Ovary (tissue), 9 donors: ENCODE data around the gene C1orf21. TPM values are rescaled to one million over a fixed set of nuclear protein-coding genes. Genes with fewer than 3 reads are reported as not detected.

ENCODE experiments used
- DNase-seq, 5 donors: peaks; one replicate each; pipeline ENCODE4 v3.0.0-alpha.2; 2019 to 2020
- H3K27ac ChIP-seq, 2 donors: fragments of 200-600 bp; one replicate each; pipeline versions ENCODE4 v1.5.1 to v1.8.0; 2019 to 2022
- H3K27me3 ChIP-seq: fragments of 200-600 bp; one replicate; pipeline ENCODE4 v1.8.0; 2022
- H3K36me3 ChIP-seq: fragments of 200-600 bp; sonication (generic); one replicate; pipeline ENCODE4 v1.5.1; 2019
- H3K4me1 ChIP-seq: one replicate; pipeline ENCODE4 v1.8.1; 2013; ENCODE audit warnings: mild to moderate bottlenecking, moderate library complexity; ENCODE audit not compliant: insufficient read depth
- H3K4me3 ChIP-seq: fragments of 200-600 bp; sonication (generic); one replicate; pipeline ENCODE4 v1.5.1; 2017
- H3K9me3 ChIP-seq, 2 donors: fragments of 200-600 bp in 1 of 2; sonication (generic) in 1 of 2; one replicate each; pipeline versions ENCODE4 v1.5.1 to v1.8.1; 2013 to 2019; ENCODE audit warnings: mild to moderate bottlenecking in 1 of 2, moderate library complexity in 1 of 2
- EP300 ChIP-seq: sonication (generic); formaldehyde crosslinking; IDR thresholded peaks from one replicate; pipeline ENCODE4 v1.6.1; 2017; ENCODE audit warnings: antibody characterized with exemption
- POLR2A ChIP-seq: fragments of 450-650 bp; IDR thresholded peaks from one replicate; pipeline ENCODE4 v1.6.1; 2017; ENCODE audit warnings: antibody characterized with exemption, mild to moderate bottlenecking, moderate library complexity
- WGBS, 3 donors: extraction: QIAGEN DNeasy Blood & Tissue Kit in 1 of 3; methylation state at CpG; one replicate each; pipeline versions ENCODE4 v1.1.5 to v1.1.7; 2013 to 2017; 5-methylcytosine and 5-hydroxymethylcytosine counted together
- intact Hi-C, 4 donors: fragments of 100-400 bp; cut with DNase I; formaldehyde crosslinking; loops; one replicate each; pipeline versions ENCODE4 v1.11.0 to v1.15.1; 2022 to 2023
- polyA plus RNA-seq, 2 donors: library from polyadenylated mRNA; stranded (reverse); fragments of 200-250 nt in 1 of 2; fragments of 350-450 nt in 1 of 2; fragmentation: Illumina TruSeq in 1 of 2; extraction: RNeasy Lipid Tissue Mini Kit (QIAGEN cat#74804) in 1 of 2; gene quantifications; one replicate each; pipeline ENCODE4 v1.2.3, GENCODE V29; 2013 to 2014
- total RNA-seq, 7 donors: library from RNA; depleted of rRNA in 2 of 7; stranded (reverse); fragments of >200 nt in 2 of 7; fragmentation: NEBNext Ultra II Directional in 3 of 7; extraction: Animal tissue kit (Norgen Biotek cat#: 25700) in 3 of 7; gene quantifications; one replicate each; pipeline versions ENCODE4 v1.1.0 to v1.2.4, GENCODE V29; 2016 to 2023
- TF ChIP-seq, protein P1 (sequence below), 3 donors: fragments of 450-650 bp in 2 of 3; fragments of 200-600 bp in 1 of 3; IDR thresholded peaks; one replicate each; pipeline versions ENCODE4 v1.5.1 to v1.8.0; 2016 to 2022; ENCODE audit warnings: antibody characterized with exemption in 3 of 3, mild to moderate bottlenecking in 1 of 3
- donor health status: DM: no; HTN: no; CAD: no; lungs with moderate emphysema.
- donor health status: DM: no; HTN: no; CAD: no.
- donor health status: Bipolar disorder and iron deficiency.
- donor health status: DM: yes; HTN: yes; CAD: no.
- donor health status: DM: no; HTN: no; CAD: no.
- donor health status: DM: yes; HTN: yes; CAD: no.

The C1orf21 gene
- total and polyA plus RNA-seq, 9 donors = 22.9 to 108 (median 59.4) TPM

DNA sequence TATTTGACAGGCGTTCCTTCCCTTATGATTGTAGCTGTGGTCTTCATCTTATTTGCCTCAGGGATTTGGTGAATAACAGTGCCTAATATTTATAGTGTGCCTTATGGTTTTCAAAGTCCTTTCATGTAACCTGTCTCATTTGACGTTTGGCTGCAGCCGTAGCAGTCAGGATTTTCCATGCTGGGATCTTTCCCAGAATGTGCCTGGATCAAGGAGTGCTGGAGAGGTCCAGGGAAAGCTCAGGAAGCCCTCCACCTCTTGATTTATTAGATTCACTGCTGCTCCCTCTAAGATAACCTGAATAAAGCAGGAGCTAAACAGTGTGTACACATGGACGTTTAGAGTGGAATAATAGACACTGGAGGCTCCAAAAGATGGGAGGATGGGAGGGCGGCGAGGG lies 5.2 kb downstream of the C1orf21 start:
- no peaks in the 10 kb centered on the region for H3K27me3 ChIP-seq
- no peaks in the 10 kb centered on the region for H3K4me1 ChIP-seq
- intact Hi-C loops = no loop called here
- no peaks in the 10 kb centered on the region for H3K9me3 ChIP-seq
- no peak overlapping the region for H3K27ac ChIP-seq
- no peak for DNase-seq
- 73 to 95% (median 91%) methylated on average over 6 of the region's 6 CpGs for WGBS, 3 donors
- TF ChIP-seq EP300 (no peak), POLR2A (no peak)
- TF ChIP-seq, protein P1, sequence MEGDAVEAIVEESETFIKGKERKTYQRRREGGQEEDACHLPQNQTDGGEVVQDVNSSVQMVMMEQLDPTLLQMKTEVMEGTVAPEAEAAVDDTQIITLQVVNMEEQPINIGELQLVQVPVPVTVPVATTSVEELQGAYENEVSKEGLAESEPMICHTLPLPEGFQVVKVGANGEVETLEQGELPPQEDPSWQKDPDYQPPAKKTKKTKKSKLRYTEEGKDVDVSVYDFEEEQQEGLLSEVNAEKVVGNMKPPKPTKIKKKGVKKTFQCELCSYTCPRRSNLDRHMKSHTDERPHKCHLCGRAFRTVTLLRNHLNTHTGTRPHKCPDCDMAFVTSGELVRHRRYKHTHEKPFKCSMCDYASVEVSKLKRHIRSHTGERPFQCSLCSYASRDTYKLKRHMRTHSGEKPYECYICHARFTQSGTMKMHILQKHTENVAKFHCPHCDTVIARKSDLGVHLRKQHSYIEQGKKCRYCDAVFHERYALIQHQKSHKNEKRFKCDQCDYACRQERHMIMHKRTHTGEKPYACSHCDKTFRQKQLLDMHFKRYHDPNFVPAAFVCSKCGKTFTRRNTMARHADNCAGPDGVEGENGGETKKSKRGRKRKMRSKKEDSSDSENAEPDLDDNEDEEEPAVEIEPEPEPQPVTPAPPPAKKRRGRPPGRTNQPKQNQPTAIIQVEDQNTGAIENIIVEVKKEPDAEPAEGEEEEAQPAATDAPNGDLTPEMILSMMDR (IDR thresholded peaks at IDR 0.05) = no peak
- no peak overlapping the region for H3K4me3 ChIP-seq
- no peaks in the 10 kb centered on the region for H3K36me3 ChIP-seq

DNA sequence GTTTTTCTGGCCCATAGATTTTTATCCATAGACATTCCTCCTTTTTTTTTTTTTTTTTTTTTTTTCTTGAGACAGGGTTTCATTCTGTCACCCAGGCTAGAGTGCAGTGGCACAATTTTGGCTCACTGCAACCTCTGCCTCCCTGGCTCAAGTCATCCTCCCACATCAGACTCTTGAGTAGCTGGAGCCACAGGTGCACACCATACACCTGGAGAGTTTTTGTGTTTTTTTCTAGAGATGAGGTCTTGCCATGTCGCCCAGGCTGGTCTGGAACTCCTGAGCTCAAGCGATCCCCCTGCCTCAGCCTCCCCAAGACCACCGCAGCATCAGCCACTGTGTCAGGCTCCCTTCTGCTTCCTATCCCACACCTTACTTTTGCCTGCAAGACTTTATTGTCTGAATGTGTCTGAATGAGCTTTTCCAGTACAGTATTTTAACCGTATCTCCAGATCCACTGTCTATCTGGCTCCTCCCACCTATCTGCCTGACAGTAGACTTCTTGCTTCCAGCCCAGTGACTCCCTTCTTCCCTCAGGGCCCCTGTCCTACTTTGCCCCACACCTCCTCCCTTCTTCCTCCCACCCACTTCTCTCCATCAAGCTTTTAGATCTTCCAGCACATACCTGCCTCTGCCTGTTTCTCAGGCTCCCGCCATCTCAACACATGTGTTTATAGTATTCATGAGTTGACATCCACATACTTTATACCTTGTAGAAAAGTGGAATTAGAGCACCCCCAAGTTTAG lies 6.1 kb downstream of the C1orf21 start:
- no peaks in the 10 kb centered on the region for H3K9me3 ChIP-seq
- WGBS, 3 donors = 89 to 96% (median 95%) methylated on average over 5 of the region's 5 CpGs
- H3K4me3 ChIP-seq = no peak overlapping the region
- H3K27me3 ChIP-seq = no peaks in the 10 kb centered on the region
- no peaks in the 10 kb centered on the region for H3K36me3 ChIP-seq
- TF ChIP-seq POLR2A (no peak), EP300 (no peak)
- TF ChIP-seq, protein P1 (IDR thresholded peaks at IDR 0.05) = no peak
- DNase-seq = no peak
- H3K27ac ChIP-seq = no peak overlapping the region
- intact Hi-C loops = no loop called here
- H3K4me1 ChIP-seq = no peaks in the 10 kb centered on the region

DNA sequence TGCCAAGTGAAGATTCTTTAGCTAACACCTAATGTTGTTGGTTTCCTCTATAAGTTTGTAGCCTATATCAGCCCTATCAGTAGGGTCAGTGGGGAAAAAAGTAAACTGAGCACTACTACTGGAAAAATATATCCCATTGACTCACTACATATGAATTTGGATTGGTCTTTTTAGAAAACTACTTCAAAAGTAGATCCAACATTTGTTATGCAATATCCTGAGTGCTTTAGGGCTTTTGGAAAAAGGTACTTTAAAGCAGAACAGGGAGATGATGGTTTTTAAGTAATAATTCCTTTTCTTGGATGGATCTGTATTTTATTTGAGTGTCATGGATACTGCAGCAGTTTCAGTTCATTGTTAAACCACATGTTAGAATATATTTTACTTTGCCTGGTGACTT lies 7.1 kb downstream of the C1orf21 start:
- Histone ChIP-seq H3K4me1 (no peaks in the 10 kb centered on the region), H3K9me3 (no peaks in the 10 kb centered on the region), H3K27ac (no peak overlapping the region), H3K4me3 (no peak overlapping the region), H3K36me3 (no peaks in the 10 kb centered on the region), H3K27me3 (no peaks in the 10 kb centered on the region)
- TF ChIP-seq, protein P1 (IDR thresholded peaks at IDR 0.05) = no peak
- TF ChIP-seq EP300 (no peak), POLR2A (no peak)
- no peak for DNase-seq
- intact Hi-C loops = no loop called here

DNA sequence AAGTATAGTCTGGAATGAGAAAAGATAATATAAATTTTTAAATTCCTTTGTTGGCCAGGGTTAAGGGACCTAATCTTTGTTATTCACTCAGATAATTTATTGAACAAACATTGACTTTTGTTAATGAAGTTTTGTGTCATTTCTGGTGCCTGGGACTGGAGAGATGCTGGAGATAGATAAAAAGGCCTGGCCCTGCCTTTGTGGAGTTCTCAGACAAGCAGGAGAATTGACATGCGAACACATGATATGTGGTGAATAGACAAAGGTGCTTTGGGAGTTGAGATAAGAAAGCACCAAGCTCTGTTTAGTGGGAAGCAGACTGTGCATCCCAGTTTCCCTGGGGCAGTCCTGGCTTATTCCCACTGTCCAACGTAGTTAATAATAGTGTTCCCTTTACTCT lies 8.5 kb downstream of the C1orf21 start:
- Histone ChIP-seq H3K27ac (no peak overlapping the region), H3K27me3 (no peaks in the 10 kb centered on the region), H3K4me3 (no peak overlapping the region), H3K9me3 (no peaks in the 10 kb centered on the region), H3K36me3 (no peaks in the 10 kb centered on the region), H3K4me1 (no peaks in the 10 kb centered on the region)
- WGBS, 3 donors = 85 to 91% (median 85%) methylated on average over 2 of the region's 2 CpGs
- no peak for DNase-seq
- TF ChIP-seq POLR2A (no peak), EP300 (no peak)
- TF ChIP-seq, protein P1 (IDR thresholded peaks at IDR 0.05) = no peak
- intact Hi-C loops = no loop called here
